GM21526 (cell line): ENCODE measurements around the gene PACRG.

ENCODE experiments used
- ATAC-seq: cut with Tn5 transposase; IDR thresholded peaks from one replicate; pipeline ENCODE4 v1.9.1; 2021; ENCODE audit warnings: moderate library complexity; ENCODE audit not compliant: unreplicated experiment, low FRiP score

PACRG gene

DNA sequence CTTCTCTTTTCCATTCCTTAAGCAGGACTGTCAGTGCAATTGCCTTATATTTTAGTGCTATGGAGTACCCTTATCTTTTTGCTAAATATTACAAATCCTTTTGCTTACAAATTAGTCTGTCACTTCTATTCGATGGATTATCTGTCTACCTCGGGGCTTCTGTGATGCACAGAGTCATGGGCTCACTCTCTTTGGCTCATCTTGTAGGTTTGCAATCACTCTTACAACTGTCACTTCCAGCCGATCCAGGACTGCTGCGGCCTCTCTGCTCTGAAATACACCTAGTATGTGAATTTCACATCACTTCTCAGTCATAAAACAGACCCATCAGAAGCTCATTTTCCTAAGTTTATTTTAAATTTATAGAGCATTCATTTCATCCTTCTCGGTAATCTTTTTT is 393.5 kb downstream of the PACRG start:
- no peak for ATAC-seq

DNA sequence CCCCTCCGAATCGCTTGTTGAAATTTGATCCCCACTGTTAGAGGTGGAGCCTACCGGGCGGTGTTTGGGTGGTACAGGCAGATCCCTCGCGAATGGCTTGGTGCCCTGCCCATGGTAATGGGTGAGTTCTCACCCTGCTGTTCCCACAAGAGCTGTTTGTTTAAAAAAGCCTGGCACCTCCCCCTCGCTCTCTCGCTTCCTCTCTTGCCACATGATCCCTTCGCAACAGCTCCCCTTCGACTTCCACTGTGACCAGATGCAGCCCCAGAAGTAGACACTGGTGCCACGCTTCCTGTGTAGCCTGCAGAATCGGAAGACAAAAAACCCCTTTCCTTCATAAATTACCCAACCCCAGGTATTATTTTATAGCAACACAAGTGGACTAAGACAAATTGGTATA is 394.6 kb downstream of the PACRG start:
- ATAC-seq: no peak

DNA sequence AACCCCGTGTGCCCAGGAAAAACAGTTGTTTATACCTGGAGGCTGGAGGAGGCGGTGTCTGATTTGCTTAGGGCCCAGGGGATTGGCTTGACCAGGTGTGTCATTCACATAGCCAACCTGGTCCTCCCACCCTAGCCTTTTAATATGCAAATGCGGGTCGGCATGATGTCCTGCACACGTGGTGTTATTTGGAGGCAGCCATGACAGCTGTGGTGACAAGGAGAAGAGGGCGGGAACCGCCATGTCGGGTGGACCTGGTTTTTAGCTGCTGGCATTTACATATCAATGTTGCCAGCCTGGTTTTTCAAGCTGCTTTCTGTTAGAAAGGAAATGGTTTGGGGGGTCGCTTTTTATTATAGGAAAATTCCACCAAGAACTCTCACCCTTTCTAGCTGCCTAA is 395.3 kb downstream of the PACRG start:
- ATAC-seq: no peak

DNA sequence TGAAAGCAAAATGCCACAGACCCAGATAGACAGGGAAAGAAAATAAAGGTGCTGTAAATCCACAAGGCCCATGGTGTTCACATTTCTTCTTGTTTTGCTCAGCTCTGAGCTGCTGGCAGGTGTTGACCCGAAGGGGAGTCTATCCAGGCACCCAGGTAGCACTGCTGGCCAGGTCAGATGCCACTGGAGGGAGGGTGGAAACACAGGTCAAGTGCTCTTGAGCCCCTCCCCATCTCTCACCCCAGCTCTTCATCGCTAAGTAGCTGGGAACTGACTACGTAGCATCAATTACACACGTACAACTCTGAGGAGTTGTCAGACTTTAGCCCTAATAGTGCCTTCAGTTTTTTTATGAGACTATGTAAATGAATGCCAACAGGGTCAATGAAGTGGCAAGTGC is 399.0 kb downstream of the PACRG start:
- no peak for ATAC-seq

DNA sequence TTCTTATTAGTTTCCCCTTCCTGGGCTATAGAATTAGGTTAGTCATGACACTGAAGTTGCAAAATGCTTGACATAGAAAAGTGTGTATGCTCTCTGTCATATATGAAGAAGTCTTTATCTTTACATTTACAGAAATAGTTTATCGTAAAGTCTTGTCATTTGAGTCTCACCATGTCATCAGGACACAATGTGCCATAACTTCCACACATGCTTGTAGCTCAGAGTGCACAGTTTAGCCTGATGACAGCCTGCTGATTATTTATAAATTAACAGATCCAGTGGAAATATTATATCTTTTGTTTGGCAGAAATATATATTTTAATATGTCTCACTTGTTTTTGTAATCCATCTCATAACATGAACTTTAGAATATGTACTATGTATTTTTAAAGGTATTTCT is 399.8 kb downstream of the PACRG start:
- ATAC-seq: no peak

DNA sequence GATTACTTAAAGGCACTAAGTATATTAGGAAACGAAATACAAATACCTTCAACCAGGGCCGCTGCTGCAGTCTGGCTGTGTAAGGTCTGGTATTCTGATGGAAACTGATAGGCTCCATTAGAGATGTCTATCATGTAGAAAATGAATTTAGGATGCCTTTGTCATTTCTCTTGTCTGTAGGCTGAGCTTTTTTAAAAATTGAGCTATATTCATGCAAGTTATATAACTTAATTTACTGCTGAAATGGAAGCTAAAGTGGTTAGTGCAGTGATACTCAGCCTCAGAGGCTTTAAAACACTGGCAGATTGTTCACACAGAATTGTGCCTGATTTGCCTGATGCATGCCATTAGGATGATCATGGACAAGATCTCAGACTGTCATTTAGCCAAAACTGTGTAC is 400.6 kb downstream of the PACRG start:
- no peak for ATAC-seq

DNA sequence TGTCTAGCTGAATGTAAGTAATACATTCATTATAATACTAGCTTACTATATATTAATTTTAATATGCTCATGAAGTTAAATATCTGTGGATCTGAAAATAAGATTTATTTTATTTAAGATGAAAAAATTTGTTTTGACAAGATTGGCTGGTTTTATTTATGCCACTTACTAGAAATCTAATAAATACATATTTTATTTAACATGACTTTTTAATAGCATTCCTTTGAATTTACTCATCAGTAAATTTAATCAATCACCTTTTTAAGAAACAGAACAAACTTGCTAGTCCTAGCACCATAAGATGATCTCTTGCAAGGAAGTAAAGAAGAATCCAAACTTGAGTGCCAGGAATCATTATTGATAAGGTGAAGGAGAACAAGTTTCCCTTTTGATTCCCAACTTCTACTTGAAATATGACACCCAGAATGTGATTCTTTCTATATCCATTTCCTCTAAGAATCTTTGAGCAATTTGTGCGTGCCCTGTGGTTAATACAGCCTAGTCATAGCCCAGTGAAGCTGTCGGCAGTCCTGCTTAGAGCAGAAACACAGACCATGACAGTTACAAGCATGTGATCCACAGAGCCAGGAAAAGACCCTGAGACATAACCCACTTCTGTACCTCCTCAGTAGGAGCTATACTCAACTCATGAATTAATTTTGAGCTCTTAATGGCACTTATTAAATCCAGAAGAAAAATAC is 404.4 kb downstream of the PACRG start:
- ATAC-seq: no peak

DNA sequence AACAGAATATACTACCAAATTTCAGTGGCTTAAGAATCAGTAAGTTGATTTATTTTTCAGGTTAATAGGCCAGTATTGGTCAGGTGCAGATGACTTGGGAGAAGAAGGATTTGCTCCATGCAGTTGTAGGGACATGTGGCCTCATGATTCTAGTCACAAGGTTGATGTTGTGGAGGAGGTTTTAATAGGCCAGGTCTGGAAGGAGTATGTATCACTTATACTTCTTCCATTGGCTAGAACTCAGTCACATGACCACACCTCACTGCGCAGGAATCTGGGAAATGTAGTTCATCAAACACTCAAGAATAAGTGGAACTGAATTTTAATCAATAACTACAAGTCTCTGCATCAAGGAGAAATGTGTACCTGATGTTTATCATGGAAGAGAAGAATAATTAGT is 405.2 kb downstream of the PACRG start:
- ATAC-seq: no peak

DNA sequence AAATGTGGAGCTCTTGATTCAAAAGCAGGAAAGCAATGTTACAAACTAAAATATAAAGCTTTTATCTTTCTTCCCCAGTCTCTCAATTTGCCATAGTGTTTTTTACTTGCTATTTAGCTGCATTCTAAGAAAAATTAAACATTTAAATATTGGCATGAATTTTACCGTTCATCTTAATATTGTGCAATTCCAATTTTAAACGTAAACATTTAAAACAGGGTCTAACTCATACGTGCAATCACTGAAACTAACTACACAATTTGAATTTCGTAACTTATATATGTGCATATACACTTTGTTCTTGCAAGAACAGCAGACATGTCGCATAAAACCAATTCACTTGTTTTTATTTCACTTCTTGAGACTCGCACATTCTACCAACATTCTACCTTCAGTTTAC is 405.9 kb downstream of the PACRG start:
- ATAC-seq: no peak

DNA sequence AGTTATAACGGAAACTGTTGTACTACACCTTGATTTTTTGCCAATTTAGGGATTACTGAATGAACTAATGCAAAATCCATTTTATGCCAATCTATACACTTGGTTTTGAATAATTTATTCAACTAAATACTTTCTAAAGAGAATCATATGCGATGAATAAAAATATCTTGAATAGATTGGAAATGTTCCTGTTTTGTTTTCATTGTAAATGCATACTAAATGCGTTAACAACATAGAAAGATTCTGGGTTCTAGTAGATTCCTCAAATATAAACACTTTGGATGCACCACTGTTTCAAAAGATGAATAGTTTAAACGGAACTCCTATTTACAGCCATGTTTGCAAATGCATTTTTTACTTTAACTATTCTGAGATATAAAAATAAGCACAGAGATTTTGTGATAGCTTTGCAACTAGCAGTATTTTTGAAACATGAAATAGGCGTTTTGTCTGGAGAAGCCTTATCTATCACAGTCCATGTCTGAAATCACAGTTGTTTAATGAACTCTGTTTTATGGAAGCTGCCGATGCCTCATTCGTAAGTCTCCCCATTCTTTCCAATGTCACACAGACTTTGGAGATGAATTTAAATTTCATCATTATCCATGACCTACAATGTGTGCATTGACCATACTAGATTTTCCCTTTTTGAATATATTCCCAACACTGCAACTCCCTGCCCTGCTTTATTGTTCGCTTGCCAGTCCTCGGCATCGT is 409.1 kb downstream of the PACRG start:
- no peak for ATAC-seq

DNA sequence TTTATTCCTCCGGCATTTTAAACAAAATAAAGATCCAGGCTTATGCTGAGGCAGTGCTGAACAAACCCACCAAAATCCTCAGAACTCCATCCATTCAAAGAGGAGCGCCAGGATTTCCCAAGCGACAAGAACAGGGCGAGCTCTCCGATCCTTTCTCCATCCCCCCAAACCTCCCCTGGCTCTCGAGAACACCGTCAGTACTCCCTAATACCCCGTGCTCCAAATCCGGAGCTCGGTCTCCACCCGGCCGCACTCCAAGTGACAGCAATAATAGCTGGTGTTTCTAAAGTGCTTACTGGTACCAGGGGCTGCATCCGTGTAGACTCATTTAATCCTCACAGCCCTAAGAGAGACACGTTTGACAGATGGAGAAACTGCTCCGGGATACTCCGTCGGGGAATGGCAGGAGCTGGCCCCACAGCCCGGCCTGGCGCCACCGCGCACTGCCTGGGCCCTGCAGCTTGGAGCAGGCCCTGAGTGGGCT is 409.7 kb downstream of the PACRG start:
- no peak for ATAC-seq

DNA sequence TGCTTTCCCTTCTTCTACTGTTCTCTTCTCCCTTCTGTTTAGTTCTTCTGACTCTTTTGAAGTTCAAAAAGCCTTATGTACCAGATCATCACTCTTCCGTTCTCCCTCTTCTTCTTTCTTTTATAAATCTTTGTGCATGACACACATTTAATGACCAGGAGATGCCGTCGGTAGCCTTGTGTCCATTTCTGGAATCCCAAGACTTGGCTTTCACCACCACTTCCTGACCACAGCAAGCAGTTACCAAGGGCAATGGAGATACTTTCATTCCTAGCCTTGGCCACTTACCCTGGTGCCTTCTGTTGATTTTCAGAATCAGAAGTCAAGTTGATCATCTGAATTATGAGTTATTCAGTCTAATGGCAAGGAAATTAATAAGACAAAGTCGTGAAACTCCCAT is 418.3 kb downstream of the PACRG start:
- ATAC-seq: no peak

DNA sequence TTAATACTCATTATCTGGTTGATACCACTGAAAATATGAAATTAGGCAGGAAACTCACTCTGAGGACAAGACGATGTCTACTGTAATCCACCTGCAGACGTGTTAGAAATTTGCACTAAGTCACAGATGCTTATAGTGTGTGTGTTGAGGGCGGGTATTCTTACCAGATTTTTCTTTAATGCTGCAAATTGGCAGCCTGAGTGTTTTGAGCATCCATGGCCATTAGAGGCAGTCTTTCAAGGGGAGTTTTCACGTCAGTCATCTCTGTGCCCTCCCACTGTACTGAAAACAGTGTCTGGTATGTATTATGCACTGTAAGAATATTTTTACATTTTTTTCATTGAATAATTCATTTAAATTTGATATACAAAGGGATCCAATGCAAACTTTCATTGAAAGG is 420.2 kb downstream of the PACRG start:
- ATAC-seq: no peak

DNA sequence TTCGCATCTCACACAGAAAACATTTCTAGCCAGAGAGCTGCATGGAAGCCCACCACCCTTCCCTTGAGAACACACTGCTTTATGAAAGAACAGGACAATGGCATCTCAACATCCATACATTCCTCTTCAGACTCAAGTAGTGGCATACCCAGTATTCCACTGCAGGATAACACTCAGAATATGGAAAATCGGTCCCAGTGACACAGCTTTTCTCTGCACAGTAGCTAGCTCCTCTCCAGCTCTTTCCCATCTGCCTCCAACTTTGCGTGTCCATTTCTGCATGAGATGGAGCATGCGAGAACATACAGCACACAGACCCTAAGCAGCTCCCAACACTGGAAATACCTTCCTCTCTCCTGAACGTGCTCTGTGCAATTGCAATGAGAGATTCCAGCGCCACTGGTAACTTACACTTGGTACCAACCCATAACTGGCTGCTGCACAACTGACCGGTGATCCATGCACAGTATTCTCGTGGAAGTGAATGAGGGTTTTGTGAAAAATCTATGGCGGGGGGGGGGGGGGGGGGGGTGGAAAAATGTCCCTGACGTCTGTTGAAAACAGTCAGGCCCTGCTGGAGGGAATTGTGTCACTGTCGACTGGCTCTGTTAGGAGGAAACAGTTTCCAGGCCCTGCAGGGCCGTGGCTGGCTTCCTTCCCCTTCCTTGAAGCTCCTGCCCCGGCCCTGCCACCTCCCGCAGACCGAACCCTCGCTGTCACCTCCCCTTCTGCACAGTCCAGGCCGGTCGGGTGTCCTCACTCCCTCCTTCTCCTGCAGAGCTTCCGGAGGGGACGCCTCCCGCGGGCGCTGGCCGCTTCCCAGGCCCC is 420.9 kb downstream of the PACRG start:
- no peak for ATAC-seq

DNA sequence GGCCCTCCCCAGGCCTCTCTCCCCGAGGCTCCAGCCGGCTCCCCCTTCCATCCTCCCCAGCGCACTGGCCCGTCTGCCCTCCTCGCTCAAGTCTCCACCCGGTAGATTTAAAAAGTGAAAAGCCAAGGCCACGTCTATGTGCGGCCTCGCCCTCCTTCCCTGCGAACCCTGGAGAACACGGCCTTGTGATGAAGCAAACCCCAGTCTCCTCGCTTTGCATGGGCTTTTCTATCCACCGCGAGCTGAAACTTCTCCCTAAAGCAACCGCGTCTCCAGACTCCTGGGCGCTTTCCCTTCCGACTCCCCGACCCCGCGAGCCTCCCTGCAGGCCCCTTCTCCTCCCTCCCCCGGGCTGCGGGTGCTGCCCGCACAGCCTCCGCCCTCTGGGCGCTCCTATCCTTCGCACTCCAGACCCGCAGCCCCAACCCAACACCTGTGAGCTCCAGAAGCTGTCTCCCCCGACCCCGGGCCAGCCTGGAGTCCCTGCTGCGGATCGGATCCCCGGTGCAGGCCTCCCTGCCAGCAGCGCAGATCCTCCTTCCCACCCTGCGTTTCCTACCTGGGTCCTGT is 421.6 kb downstream of the PACRG start:
- no peak for ATAC-seq

DNA sequence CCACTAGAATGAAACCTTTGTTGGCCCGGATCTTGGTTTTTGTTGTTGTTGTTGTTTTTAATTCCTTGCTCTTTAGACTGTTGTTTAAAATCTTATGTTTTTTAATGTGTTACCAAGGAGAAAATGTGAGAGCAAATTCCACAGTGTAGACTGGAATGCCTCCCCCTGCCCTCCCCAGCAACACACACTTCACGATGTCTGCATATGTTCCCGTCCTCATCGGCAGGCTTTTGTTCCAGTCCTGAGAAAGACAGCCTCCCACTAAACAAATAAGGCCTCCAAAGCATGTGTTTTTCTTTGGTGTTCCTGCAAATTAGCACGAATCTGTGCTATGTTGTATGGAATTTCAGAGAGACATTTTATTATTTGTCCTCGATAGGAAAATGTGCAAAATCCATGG is 423.4 kb downstream of the PACRG start:
- ATAC-seq: no peak

DNA sequence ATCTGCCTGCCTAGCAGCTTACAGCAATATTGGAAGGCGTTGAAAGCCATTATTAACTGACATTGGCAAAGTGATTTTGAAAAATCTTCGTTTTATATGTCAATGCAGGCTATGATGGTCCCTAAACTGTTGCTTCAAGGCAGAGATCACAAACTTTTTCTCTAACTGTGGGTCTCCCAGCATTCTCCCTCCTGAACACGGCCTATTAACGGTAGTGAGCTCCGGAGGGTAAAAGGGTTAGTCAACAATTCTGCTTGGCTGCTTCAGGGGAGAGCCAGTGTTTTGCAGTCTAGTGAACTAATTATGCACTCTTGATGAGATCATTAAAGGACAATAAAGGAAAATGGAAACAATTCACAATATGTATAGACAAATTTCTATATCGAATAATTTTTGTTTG is 424.9 kb downstream of the PACRG start:
- ATAC-seq: no peak

DNA sequence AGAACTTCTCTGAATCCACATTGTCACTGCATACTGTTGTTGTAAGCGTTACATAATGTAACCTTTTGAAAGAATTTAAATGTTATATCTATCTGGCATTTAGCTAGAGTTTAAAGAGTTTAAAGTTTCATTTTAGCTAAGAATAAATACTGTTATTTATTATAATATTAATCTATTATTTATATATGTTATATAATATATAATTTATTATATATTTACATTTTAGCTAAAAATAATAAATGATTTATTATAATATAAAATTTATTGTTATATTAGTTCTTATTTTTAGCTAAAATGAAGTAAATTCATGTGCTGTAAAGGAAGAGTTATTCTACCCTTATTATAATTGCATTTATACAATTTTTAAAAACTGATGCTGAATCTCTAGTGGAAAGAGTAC is 431.3 kb downstream of the PACRG start:
- no peak for ATAC-seq

DNA sequence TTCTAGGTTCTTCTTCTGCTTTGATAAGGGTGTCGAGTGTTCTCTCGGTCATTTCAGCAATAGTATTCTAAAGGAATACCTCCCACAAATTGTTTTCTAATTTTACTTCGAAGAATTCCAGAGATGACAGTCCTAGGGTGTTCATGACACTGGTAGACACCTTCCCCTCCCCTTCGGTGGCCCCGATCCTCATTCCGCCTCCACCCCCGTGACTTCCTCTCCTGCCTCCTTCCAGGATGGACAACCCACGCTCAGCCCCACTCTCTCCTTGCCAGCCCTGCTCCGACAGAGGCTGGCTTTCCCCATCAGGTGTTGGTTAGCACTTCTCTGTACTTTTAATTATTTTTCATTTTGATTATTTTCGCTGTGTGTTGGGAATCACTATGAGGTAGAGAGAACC is 431.9 kb downstream of the PACRG start:
- ATAC-seq: no peak

DNA sequence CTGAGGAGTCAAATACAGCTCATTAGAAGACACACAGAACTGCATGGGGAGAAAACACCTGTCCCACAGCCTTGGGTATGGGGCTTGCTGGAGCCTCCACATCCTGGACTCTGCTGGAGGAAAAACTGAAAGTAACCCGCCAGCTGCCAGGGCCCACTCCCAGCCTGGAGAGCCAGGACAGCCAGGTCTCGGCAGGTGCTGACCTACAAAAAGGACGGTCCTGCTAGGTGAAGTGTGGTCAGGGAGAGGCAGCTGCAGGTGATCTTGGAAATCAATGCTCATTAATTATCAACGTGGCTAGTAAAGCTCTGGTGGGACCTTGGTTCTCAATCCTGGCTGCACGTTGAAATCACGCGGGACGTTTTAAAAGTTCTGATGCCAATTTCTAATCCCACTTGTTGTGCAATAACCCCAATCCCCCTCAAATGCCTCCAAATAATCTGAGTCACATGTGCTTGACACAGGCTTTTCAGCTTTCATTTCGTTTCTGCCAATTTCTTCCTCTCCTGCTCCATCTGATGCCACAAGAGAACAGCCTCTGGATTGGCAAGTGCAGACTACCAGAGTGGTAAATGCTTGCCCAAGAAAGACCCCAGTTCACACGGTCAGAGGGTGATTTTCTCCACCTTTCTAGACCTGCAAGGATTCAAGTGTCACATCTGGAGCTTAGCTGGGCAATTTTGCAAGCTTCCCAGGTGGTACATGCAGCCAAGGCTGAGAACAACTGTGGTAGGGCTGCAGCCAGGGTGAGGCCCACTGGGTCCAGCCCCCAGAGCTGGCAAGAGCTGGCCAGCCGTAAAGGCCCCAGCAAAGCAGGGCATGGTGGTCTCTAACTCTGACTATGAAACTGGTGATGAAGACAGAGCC is 434.5 kb downstream of the PACRG start:
- no peak for ATAC-seq
